IMR-90 (cell line): Measurements from ENCODE around the gene DOCK7. TPM values are rescaled to one million over a fixed set of nuclear protein-coding genes. Genes with fewer than 3 reads are reported as not detected.

Experiments
- ATAC-seq: fragments of 200-7000 bp; cut with Tn5 transposase; 2 replicates; pipeline ENCODE4 v1.9.1; 2020; ENCODE audit warnings: low read depth, mild to moderate bottlenecking, moderate library complexity
- BruUV-seq: library from RNA; stranded (reverse); fragments of 400-500 nt; replicated peaks from 2 replicates; lab custom pipeline; 2021; lab: Mats Ljungman, UMichigan
- CTCF ChIA-PET: fragments of 300-600 bp; formaldehyde crosslinking; extraction: SDS; loops from one replicate; lab custom pipeline; 2021; ENCODE audit warnings: antibody characterized with exemption; lab: Yijun Ruan, JAX
- POLR2A ChIA-PET: fragments of 300-600 bp; sonication (Branson Sonifier 250); formaldehyde crosslinking; loops from one replicate; lab custom pipeline; 2022; ENCODE audit warnings: antibody characterized with exemption; ENCODE audit not compliant: unreplicated experiment; lab: Charles Lee
- DNase-seq: peaks from one replicate; pipeline ENCODE4 v3.0.0; 2013
- H2AFZ ChIP-seq: replicated peaks from 2 replicates; pipeline ENCODE3; 2013; ENCODE audit warnings: low read length, mild to moderate bottlenecking; ENCODE audit not compliant: poor library complexity
- H2AK5ac ChIP-seq: 2 replicates; pipeline ENCODE4 v1.6.1; 2013; ENCODE audit warnings: low read depth, low read length, inconsistent platforms
- H2AK9ac ChIP-seq: replicated peaks from 2 replicates; pipeline ENCODE3; 2013; ENCODE audit warnings: mild to moderate bottlenecking, low read depth, low read length, moderate library complexity; ENCODE audit not compliant: poor library complexity
- H2BK120ac ChIP-seq: 2 replicates; pipeline ENCODE4 v1.6.1; 2013; ENCODE audit warnings: low read depth, low read length, inconsistent platforms
- H2BK15ac ChIP-seq: 3 replicates; pipeline ENCODE4 v1.6.1; 2013; ENCODE audit warnings: low read depth, low read length, inconsistent platforms
- H2BK20ac ChIP-seq: 2 replicates; pipeline ENCODE4 v1.6.1; 2013; ENCODE audit warnings: low read depth, mild to moderate bottlenecking, inconsistent platforms, low read length, moderate library complexity
- H2BK5ac ChIP-seq: 2 replicates; pipeline ENCODE4 v1.6.1; 2013; ENCODE audit warnings: mild to moderate bottlenecking, low read depth, low read length, inconsistent platforms; ENCODE audit not compliant: poor library complexity, severe bottlenecking
- H3K14ac ChIP-seq: replicated peaks from 2 replicates; pipeline ENCODE4 v1.6.1; 2013; ENCODE audit warnings: low read depth, low read length, inconsistent platforms
- H3K18ac ChIP-seq: 2 replicates; pipeline ENCODE4 v1.6.1; 2013; ENCODE audit warnings: low read depth, low read length, control low read depth
- H3K23ac ChIP-seq: 2 replicates; pipeline ENCODE4 v1.6.1; 2013; ENCODE audit warnings: low read depth, low read length, inconsistent platforms
- H3K27ac ChIP-seq: 2 replicates; pipeline ENCODE4 v1.5.1; 2013; ENCODE audit warnings: mild to moderate bottlenecking, control low read depth, low read length; ENCODE audit not compliant: insufficient read depth
- H3K27me3 ChIP-seq: 2 replicates; pipeline ENCODE4 v1.6.1; 2013; ENCODE audit warnings: low read length; ENCODE audit not compliant: control insufficient read depth, insufficient read depth
- H3K36me3 ChIP-seq: 2 replicates; pipeline ENCODE4 v1.6.1; 2013; ENCODE audit warnings: low read length, mixed read lengths; ENCODE audit not compliant: control insufficient read depth, insufficient read depth
- H3K4ac ChIP-seq: 2 replicates; pipeline ENCODE4 v1.6.1; 2013; ENCODE audit warnings: low read depth, low read length, inconsistent platforms
- H3K4me1 ChIP-seq: 2 replicates; pipeline ENCODE4 v1.6.1; 2013; ENCODE audit warnings: low read length, mixed read lengths; ENCODE audit not compliant: control insufficient read depth, insufficient read depth
- H3K4me2 ChIP-seq: 2 replicates; pipeline ENCODE4 v1.6.1; 2013; ENCODE audit warnings: low read depth, mild to moderate bottlenecking, control low read depth, low read length, moderate library complexity
- H3K4me3 ChIP-seq: 2 replicates; pipeline ENCODE4 v1.5.1; 2013; ENCODE audit warnings: low read depth, mild to moderate bottlenecking, control low read depth, low read length, moderate library complexity; ENCODE audit not compliant: insufficient read depth
- H3K56ac ChIP-seq: 2 replicates; pipeline ENCODE4 v1.6.1; 2013; ENCODE audit warnings: low read length, inconsistent platforms; ENCODE audit not compliant: insufficient read depth; ENCODE audit errors: extremely low read depth
- H3K79me1 ChIP-seq, 2 experiments: 2 replicates each; pipeline ENCODE4 v1.6.1; 2013; ENCODE audit warnings: low read length in 2 of 2, inconsistent platforms in 1 of 2, low read depth in 1 of 2
- H3K9ac ChIP-seq: 2 replicates; pipeline ENCODE4 v1.6.1; 2013; ENCODE audit warnings: low read depth, low read length, control low read depth
- H3K9me1 ChIP-seq: 2 replicates; pipeline ENCODE4 v1.6.1; 2013; ENCODE audit warnings: low read length, inconsistent platforms; ENCODE audit not compliant: insufficient read depth
- H3K9me3 ChIP-seq: 2 replicates; pipeline ENCODE4 v1.6.1; 2013; ENCODE audit warnings: low read length; ENCODE audit not compliant: control insufficient read depth, insufficient read depth
- H4K20me1 ChIP-seq: 2 replicates; pipeline ENCODE4 v1.6.1; 2013; ENCODE audit warnings: low read length, inconsistent platforms; ENCODE audit not compliant: insufficient read depth
- H4K5ac ChIP-seq: 2 replicates; pipeline ENCODE4 v1.6.1; 2013; ENCODE audit warnings: mild to moderate bottlenecking, low read depth, low read length, control low read depth
- H4K8ac ChIP-seq, 2 experiments: 2 replicates each; pipeline ENCODE4 v1.6.1; 2013; ENCODE audit warnings: low read depth in 2 of 2, low read length in 2 of 2, control low read depth in 1 of 2, inconsistent platforms in 1 of 2
- H4K91ac ChIP-seq: 2 replicates; pipeline ENCODE4 v1.6.1; 2013; ENCODE audit warnings: low read depth, low read length, inconsistent platforms; ENCODE audit not compliant: insufficient read depth
- CEBPB ChIP-seq: IDR thresholded peaks from 2 replicates; pipeline ENCODE4 v1.6.1; 2012; ENCODE audit warnings: low read depth, low read length, improper control_type of control experiment
- ELK1 ChIP-seq: fragments of 150-350 bp; IDR thresholded peaks from 2 replicates; pipeline ENCODE4 v1.6.1; 2016; ENCODE audit warnings: low read depth, mild to moderate bottlenecking, low read length, moderate library complexity, borderline replicate concordance
- MAZ ChIP-seq: IDR thresholded peaks from 2 replicates; pipeline ENCODE4 v1.6.1; 2012; ENCODE audit warnings: low read depth, mild to moderate bottlenecking, low read length, improper control_type of control experiment, moderate library complexity, borderline replicate concordance
- MXI1 ChIP-seq: IDR thresholded peaks from 2 replicates; pipeline ENCODE4 v1.6.1; 2012; ENCODE audit warnings: low read depth, mild to moderate bottlenecking, low read length, moderate library complexity, borderline replicate concordance
- SMC3 ChIP-seq: fragments of 150-350 bp; IDR thresholded peaks from 2 replicates; pipeline ENCODE4 v1.6.1; 2016; ENCODE audit warnings: low read depth, mild to moderate bottlenecking, antibody characterized with exemption, low read length, moderate library complexity
- WGBS, 2 experiments: methylation state at CpG; one replicate each; pipeline versions ENCODE4 v1.1.5 to v1.1.7; 2013; ENCODE audit warnings: missing lambda C conversion rate in 2 of 2; ENCODE audit not compliant: insufficient read length in 1 of 2; ENCODE audit errors: extremely low coverage in 2 of 2; 5-methylcytosine and 5-hydroxymethylcytosine counted together
- dilution Hi-C: fragments of 300-500 bp; cut with HindIII; formaldehyde crosslinking; loops from one replicate; pipeline ENCODE4 v1.14.3; 2018; ENCODE audit warnings: low sequenced_read_pairs; ENCODE audit not compliant: unreplicated experiment
- in situ Hi-C: fragments of 300-500 bp; cut with MboI; formaldehyde crosslinking; loops from 3 replicates; pipeline ENCODE4 v1.14.3; 2019; ENCODE audit warnings: low sequenced_read_pairs, inconsistent platforms, mixed read lengths
- intact Hi-C: fragments of 100-400 bp; cut with micrococcal nuclease; formaldehyde crosslinking; loops from 2 replicates; pipeline ENCODE4 v1.10.0; 2022
- polyA plus RNA-seq, 3 experiments: library from polyadenylated mRNA; depleted of rRNA; stranded (reverse); fragments of >200 nt; gene quantifications; 2 replicates each; pipeline ENCODE4 v1.2.3, GENCODE V29; 2012; ENCODE audit warnings: low replicate concordance in 1 of 3
- total RNA-seq: library from RNA; depleted of rRNA; stranded (reverse); fragments of >200 nt; gene quantifications from 2 replicates; pipeline ENCODE4 v1.2.3, GENCODE V29; 2012
- TF ChIP-seq, protein P1 (sequence below): fragments of 150-350 bp; IDR thresholded peaks from 2 replicates; pipeline ENCODE4 v1.6.1; 2017; ENCODE audit warnings: mild to moderate bottlenecking, antibody characterized with exemption, low read length, low read depth

Gene DOCK7
- total and polyA plus RNA-seq, 2 of the 4 experiments (the other 2 are of a cell fraction) = 38.0 to 97.7 TPM

DNA sequence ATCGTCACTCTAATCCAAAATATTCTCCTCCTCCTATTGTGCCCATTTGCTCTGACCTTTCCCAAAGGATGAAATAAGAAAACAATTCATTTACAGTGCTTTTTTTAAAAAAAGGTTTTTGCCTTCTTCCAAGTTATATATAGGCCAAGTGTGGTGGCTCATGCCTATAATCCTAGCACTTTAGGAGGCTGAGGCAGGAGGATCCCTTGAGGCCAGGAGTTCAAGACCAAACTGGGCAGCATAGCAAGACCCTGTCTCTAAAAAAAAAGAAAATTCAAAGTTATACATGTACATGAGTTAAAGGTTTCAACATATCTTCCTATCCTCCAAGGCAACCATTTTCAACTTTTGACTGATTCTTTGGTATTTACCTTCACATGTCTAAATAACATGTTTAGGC is 261.4 kb downstream of the DOCK7 start:
- TF ChIP-seq MXI1 = no peak
- TF ChIP-seq CEBPB = no peak
- TF ChIP-seq, protein P1, sequence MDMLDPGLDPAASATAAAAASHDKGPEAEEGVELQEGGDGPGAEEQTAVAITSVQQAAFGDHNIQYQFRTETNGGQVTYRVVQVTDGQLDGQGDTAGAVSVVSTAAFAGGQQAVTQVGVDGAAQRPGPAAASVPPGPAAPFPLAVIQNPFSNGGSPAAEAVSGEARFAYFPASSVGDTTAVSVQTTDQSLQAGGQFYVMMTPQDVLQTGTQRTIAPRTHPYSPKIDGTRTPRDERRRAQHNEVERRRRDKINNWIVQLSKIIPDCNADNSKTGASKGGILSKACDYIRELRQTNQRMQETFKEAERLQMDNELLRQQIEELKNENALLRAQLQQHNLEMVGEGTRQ = no peak
- TF ChIP-seq MAZ = no peak
- no peak for TF ChIP-seq SMC3
- no peak for TF ChIP-seq ELK1
- Histone ChIP-seq H3K27ac (no peak overlapping the region), H4K91ac (no peak overlapping the region), H2AK9ac (no peak overlapping the region), H2BK15ac (no peak overlapping the region), H3K9me3 (no peaks in the 10 kb centered on the region), H3K56ac (no peak overlapping the region), H3K4me3 (no peak overlapping the region), H4K8ac (no peak overlapping the region), H3K36me3 (no peaks in the 10 kb centered on the region), H3K18ac (no peak overlapping the region), H2BK5ac (no peak overlapping the region), H3K23ac (no peak overlapping the region), H4K20me1 (no peaks in the 10 kb centered on the region), H3K9ac (no peak overlapping the region), H3K14ac (no peak overlapping the region), H3K9me1 (no peaks in the 10 kb centered on the region), H3K27me3 (peaks cover 5% of the 10 kb centered on the region), H3K4me1 (no peaks in the 10 kb centered on the region), H3K4me2 (no peak overlapping the region), H2BK20ac (no peak overlapping the region), H2AFZ (no peak overlapping the region), H4K5ac (no peak overlapping the region), H3K4ac (no peak overlapping the region), H2BK120ac (no peak overlapping the region), H2AK5ac (no peak overlapping the region), H3K79me1 (no peaks in the 10 kb centered on the region)
- dilution Hi-C loops (no loop called here), in situ Hi-C loops (no loop called here), intact Hi-C loops (no loop called here)
- DNase-seq = no peak
- ChIA-PET POLR2A (no interaction called here), CTCF (interaction anchor here (1.2 kb wide), 1 partner anchor 15 kb away, joined by 4 read pairs; no protein-coding TSS in a partner anchor)
- no CpG with 5 or more reads among the region's 1 CpG for WGBS, 2 experiments
- no TSS peak for BruUV-seq
- no peak for ATAC-seq
